ENCODE data around the gene HOXA7.

HOXA7 gene

DNA sequence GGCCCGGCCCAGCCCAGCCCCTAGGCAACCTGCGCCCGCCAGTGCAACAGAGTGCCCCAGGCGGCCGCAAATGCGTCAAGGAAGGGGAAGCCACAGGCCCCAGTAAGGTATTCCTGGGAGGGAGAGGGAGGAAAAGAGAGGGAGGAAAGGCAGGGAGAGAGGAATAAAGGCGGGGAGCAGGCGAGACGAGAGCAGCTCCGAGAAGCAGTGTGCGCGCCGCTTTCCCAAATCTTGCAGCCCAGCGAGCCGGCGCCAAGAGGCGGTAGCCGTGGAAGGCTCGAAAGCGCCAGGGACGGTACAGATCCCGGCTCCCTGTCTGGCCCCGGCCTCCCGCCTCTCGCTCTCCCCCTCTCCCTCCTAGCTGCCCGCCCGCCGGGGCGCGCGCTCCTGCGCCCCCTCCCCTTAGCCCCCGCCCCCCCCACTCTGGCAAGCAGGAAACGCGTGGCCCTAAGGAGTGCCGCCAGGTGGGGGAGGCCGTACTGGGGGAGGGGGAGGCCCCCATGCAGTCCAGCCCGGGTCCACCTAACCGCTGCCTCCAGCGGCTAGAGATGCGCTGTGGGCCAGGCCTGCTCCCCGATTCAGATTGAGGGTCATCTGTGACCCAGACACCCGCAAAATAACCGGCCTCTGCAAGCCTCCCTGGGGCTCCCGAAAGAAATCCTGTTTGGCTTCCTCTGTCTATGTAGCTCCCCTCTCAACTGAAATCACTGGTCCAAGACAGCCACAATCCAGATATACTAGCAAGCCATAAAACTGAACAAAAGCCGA, 13.4 kb upstream of the HOXA7 start:
- DNase-seq: no peak

DNA sequence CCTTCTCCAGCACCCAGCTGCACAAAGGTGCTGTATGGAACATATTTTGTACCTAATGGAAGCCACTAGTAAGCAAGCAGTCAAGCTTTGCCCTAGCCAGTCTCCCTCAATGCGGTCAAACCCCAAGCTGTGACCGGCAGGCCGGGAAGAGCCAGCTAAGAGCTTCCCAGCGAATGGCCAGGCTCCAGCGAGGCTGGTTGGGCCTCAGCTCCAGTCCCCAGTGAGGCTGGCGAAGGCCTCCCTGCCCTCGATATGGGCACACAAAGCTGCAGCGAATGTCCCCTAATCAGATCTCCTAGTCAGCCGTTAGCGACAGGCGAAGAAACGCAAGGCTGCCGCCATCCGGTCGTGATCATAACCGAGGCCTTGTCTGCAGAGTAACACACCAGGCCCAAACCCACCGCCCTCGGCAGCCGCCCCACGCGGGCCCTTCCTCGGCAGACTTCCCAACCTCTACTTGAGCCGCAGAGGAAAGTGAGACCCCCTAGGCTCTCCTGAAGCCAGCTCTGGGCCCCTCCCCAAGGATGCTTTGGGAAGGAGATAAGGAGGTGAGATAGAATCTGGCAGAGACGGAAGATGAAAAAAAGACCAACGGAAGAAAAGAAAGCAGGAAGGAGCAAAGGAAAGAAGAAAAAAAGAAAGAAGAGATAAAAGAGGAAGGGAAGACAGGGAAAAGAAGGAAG, 11.9 kb upstream of the HOXA7 start:
- peak; percentile 71 for DNase-seq

DNA sequence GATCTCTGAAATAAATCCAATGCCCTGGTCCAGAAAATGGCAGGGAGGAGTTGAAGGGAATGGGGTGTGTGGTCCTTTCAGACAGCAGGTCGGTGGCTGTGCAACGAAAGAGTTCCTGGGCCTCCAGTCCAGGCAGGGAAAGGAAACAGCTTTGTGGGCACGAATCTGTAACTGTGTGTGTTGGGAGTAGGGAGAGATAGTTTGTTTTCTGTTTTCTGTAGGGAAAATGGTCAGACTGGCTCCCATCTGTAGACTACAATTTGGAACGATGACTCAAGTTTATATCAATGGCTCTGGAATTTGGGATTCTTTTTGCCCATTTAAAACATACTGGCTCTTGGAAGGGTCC, 11.4 kb upstream of the HOXA7 start:
- no peak for DNase-seq

DNA sequence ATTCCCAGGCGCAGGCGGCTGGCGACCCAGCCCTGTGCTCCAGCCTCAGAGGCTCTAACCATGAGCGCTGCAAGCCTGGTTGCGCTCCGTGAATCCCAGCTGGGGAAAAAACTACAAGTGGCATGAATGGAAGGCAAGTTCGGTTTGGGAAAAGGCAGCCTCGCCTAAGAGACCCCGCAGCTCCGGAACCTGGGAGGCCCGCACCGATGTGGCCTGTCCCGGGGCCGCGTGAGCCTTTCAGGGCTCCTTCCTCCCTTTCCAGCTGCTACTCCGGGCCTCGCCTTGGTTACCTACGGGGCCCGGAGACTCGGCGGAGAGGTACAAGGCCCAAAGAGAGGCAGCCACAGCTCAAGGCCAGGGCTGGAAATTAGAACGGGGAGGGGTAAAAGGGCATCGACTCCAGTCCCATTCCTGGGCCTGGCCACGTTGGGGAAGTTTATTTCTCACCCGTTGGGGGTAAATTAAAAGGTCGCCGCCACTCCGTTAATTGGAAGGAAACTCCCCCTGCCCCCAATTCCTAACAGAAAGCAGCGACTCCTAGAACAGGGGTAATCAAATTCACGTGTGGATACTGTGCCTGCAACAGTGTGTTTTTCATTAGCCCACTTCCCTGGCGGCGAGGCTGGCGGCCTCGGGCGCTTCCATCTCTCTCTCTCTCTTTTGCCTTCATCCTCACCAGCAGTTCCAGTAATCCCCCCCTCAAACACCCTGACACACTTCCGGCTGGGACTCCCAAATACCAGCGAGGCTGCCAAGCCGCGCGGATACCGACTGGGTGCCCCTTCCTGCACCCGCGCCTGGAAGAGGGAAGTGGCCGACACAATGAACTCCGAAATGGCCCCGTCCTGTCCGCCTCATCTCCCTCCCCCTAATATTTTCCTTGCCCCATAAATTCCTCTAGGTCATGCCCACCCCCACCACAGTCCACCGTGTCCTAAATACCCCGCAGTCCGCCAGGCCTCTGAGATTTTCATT, 10.3 kb upstream of the HOXA7 start:
- DNase-seq: no peak

DNA sequence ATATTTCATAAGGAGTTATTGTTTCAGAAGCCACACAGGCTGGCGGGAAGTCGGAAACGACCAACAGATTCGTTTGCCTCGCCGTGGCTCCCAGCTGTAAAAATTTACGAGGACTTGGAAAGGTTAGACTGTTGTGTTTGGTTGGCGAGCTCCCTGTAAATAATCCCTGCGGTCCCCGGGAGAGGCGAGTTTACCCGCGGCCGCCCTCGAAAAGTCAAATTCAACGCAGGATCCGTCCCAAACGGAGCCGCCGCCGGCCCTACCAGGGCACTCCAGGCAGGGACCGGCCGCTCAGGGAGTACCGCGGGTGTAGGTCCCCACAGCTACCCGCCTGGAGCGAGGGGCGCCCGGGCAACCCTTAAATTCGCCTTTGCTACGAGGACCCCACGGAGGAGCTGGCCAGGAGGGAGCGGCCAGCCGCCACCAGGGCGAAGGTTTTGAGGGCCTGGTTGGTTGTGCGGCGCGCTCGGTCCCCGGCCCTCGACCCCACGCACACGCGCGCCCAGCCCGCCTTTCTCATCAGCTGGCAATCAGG, 9.6 kb upstream of the HOXA7 start:
- DNase-seq: no peak

DNA sequence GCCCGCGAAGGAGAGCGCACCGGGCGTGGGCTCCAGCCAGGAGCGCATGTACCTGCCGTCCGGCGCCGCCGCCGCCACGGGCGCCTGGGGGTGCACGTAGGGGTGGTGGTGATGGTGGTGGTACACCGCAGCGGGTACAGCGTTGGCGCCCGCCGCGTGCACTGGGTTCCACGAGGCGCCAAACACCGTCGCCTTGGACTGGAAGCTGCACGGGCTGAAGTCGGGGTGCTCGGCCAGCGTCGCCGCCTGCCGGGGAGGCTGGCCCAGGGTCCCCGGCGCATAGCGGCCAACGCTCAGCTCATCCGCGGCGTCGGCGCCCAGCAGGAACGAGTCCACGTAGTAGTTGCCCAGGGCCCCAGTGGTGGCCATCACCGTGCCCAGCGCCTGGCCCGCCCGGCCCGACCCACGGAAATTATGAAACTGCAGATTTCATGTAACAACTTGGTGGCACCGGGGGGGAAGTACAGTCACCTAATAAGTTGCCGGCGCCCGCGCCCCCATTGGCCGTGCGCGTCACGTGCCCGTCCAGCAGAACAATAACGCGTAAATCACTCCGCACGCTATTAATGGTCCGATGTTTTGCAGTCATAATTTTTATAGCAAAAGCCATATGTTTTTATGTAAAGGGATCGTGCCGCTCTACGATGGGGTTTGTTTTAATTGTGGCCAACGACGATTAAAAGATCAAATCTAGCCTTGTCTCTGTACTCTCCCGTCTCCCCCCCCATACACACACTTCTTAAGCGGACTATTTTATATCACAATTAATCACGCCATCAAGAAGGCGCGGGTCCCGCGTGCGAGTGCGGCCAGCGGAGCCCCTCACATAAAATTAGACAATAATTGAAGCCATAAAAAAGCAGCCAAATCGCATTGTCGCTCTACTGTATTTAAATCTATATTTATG, 8.9 kb upstream of the HOXA7 start, which contains the start of gene HOXA9:
Gene HOXA9, minus strand, starts transcription at position 449 of the 907 bp plus-strand sequence. Its CDS starts 80 bp downstream, at position 369.
- DNase-seq: no peak

DNA sequence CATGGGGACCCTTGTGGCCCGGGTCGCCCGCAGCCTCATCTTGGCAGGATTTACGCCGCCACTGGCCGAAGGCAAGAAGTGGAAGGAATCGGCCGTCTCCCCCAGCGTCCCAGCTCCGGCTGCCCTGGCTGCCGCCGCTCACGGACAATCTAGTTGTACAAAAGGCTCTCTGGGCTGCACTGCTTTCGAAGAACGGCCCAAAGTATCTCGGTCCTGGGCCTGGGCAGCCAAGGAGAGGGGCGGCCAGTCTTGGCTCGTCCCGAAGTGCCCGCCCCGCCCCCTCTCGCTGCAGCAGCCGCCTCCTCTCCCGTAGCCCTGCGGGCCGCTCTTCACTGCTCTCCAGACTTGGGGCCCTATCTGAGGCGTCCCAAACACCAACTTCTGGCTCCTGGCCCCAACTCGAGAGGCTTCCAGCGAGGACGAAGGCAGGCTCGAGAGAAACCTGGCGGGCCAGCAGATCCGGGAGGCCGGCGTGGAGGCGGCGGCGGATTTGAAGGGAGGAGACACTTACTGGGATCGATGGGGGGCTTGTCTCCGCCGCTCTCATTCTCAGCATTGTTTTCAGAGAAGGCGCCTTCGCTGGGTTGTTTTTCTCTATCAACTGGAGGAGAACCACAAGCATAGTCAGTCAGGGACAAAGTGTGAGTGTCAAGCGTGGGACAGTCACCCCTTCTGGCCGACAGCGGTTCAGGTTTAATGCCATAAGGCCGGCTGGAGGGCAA, 8.1 kb upstream of the HOXA7 start:
- DNase-seq: no peak

DNA sequence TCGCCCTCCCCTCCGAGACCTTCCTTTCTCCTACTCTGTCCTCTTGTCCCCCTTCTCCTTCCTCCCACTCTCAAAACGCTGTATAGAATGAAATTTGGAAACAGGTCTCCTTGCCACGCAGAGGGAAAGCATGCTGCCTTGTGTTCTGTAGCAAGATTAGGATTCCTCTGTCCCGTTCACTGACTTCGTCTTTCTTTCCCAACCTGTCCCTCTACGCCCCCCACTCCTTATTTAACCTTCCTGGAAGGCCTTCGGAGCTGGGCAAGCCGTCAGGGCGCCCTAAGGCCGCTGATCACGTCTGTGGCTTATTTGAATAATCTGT, 7.5 kb upstream of the HOXA7 start:
- no peak for DNase-seq

DNA sequence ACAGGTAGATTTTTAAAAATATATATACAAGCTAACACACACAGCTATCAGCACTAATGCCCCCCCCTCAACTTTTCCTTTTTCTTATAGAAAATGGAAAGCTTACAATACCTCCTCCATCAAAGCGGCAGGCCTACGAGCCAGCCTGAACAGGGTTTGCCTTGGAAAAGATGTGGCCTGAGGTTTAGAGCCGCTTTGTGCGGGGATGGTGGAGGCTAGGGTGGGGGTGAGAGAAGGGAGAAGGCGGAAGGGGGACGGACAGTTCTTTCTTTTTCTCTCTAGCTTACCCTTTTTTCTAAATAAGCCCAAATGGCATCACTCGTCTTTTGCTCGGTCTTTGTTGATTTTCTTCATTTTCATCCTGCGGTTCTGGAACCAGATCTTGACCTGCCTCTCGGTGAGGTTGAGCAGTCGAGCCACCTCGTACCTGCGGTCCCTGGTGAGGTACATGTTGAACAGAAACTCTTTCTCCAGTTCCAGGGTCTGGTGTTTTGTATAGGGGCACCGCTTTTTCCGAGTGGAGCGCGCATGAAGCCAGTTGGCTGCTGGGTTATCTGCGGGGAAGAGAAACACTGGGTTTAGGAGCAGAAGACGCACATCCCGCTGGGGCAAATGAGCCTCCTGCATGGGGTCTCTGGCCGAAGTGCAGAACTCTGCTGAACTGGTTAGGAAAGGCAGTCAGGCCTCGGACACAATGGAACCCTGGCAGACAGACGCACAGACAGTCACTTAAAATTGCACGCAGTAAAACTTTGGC, 7.0 kb upstream of the HOXA7 start:
- no peak for DNase-seq

DNA sequence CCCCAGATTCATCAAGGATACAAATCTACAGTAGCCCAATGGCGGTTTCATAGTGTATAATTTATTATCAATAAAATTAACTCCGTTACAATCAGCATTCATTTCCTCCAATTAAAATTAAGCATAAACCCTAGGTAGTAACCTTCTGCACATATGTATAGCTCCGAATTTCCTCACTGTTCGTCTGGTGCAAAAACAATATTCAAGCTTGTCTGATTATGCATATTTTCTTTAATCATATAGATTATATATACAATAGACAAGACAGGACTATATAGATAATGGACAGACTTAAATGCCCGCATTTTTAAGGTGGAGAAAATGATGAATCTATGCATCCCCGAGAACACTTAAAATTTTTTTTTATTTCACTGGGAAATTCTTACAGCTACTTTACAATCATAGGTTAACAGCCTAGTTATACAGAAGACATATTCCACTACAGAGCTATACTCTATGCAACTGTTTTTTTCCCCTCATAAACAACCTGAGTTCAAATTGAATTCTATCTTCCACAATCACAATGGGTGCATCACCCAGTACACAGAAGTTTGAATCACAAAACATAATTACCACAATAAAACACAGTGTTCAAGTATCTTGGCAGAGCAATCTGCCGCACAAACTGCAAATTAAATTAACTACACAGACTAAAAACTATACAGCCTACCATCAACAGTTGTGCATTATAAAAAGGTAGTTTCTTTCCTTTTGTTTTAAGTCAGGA, 6.2 kb upstream of the HOXA7 start:
- DNase-seq: no peak

DNA sequence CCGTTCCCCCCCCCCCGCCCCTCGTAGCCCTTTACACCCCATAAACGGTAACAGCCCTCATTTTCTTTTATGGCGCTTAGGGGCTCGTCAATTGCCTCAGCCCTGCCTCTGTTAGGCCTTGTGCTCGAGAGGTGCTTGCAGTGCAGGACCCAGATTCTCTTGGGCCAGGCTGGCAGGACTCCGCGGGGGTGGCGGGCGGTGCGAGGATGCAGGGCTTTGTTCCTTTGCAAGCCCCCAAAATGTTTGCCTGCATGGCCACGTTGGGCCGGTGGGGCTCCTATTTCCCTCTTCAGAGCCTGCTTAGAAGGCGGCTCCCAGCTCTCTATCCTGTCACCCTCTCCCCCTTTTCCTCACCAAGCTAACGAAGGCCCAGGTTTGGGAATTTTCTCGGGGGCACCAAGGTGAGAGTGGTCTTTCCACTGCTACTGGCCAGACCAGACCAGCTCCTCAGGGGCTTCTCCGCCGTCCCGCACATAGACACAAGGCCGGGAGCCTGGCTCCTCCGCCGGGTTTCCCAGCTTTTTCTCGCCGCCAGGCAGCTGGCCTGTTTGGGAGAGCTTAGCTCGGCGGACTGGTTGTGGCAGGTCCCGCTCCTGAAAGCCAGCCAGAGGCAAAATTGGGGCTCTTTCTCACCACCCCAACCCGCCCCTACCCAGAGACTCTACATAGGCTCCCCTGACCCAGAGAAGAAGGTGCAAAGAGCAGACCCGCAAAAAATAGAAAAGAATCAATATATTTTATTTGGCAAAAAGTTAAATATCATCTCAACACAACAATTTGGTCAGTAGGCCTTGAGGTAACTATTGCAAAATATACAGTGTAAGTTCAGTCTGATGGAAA, 5.5 kb upstream of the HOXA7 start:
- no peak for DNase-seq

DNA sequence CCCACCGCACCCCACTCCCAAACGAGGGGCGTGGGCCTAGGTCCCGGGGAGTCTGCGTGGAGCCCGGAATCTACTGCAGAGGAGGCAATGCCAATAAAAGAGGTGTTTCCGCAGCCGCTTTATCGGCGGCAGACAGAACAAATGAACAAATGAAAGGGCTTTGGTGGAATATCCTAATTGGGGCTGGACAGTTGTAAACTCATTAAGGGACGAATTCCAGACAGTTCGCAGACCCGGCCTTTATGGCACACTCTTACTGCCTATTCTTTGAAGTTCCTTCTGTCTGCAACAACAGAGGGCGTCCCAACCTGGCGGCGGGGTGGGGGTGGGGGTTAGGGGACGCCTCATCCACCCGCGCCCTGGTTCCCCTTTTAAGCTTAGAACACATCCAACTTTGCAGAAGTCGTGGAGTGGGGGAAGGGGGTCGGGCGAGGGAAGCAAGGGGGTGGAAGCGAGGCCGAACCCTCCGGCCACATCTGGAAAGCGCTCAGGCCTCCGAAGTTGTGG, 4.8 kb upstream of the HOXA7 start:
- DNase-seq: no peak

DNA sequence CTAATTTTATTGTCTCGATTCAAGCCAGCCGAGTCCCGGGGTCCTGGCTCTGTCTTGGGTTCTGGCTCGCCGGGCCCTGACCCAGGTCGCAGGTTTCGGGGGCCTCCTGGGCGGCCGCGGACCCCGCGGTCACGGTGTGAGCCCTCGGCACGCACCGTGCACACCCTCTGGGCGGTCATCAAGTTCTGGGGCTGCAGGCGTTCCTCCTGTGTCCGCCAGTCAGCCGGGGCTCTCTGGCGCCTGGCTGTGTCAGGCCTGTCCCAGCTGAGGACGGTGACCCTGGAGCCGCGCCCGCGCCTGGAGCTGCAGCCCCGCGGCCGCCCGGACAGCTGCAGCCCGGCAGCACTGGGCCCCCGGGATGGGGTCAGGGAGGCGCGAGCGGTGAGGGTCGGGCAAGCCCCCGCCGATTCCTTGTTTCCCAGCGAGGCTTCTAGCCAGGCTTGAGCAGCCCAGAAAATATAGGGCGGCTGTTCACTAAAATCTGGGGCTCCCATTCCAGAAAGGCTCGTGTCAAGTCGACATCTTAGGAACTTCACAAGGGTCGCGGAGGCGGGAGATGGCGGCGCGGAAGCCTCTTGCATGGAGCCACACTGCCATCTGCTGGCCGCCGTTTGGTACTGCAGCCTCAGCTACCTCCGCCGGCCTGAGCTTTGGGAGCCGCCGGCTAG, 4.2 kb upstream of the HOXA7 start:
- DNase-seq: peak; percentile 95

DNA sequence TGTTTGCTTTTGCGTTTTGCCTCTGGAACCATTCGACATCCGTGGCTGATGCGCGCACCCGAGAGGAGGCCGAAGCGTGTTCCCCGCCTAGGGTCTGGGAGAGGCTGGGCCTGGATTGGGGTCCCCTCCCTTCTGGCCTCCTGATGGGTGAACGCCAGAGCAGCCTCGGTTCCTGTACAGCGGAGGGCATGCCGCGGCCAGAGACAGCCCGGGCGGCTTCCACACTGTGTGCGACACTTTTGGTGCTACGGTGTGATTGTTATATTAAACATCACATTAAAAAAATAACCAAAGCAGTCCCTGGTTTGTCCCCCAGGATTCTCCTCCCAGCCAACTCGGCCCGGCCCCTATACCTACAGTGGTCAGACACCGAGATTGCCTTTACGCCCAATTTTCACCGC, 3.7 kb upstream of the HOXA7 start:
- peak; percentile 60 for DNase-seq

DNA sequence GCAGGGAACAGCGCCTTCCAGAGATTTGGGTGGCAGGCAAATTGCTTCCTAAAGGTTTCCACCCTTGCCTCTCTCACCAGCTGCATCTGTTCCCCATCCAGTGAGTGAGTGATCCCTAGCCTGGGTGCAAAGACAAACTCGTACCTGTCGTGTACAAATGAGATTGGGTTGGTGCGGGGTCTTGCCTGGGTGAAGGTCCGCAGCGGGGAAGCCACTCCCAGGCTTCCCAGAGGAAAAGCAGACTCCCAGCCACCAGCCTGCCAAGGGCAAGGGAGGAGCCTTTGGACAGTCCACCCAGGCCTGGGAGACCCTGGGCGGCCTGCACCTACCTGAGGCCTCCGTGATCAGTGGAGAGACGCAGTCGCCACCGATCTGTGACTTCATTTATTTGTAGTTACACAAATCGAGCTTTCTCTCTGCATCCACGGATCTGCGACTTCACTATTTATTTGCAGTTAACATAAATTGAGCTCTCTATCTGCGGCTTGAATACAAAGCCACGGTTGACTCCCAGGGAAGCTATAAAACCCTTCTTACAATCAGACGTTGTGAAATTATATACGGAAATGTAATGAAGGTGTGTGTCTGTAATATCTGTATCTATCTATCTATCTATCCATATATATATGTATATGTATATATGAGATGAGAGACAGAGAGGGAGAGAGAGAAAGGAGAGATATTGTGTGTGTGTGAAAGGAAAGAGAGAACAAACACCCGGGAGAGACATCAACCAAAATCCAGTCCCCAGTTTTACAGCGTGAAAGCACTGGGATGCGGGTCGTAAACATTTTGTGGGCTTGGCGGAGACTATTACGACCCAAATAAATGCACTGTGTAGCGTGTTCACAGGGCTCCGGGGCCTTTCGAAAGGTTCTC, 3.0 kb upstream of the HOXA7 start:
- no peak for DNase-seq

DNA sequence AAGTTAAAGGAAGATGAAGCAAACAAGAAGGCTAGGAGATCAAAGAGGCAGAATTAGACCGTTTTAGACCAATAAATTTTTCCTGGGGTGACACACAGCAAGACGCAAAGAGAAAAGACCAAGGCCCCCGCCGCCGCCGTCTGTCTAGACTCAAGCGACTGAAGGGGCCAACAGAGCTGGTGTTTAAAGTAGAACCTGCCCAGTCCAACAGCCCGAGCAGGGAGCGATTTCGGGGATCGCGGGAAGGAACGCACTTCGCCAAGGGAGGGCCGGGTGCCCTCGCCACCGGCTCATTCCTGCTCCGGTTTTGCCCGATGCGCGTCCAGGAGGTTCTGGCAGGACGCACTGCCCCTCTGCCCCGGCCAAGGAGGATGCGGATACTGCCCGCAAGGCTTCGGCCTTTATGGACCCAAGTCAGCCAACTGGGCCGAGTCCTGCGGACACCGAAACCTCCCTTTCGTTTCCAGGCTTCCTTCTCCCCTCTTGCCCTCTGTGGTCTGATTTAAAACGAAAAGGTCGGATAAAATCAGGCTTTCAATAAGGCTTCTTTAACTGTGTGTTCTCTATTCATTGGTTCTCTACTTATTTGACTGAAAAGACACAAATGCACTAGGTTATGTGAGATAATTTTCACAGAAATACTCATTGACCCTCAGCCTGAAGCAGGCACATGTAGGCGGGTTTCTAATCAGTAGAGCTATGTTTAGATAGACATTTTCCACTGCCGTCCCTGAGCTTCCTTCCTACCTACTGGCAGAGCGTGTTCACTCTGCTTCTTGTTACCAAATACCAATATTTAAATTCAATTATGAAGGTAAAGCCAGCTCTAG, 2.2 kb upstream of the HOXA7 start:
- DNase-seq: peak; percentile 81
